Prostate gland (tissue), 2 donors: Measurements from ENCODE around the gene COL9A3. TPM values are rescaled to one million over a fixed set of nuclear protein-coding genes. Genes with fewer than 3 reads are reported as not detected.

Experiments used
- DNase-seq: peaks from one replicate; pipeline ENCODE4 v3.0.0-alpha.2; 2019; ENCODE audit warnings: low spot score
- H3K27ac ChIP-seq, 2 donors: fragments of 200-600 bp; sonication (generic); 2 replicates each; pipeline ENCODE4 v1.5.1; 2017 to 2019
- H3K27me3 ChIP-seq: fragments of 200-600 bp; sonication (generic); replicated peaks from 2 replicates; pipeline ENCODE4 v1.5.1; 2019; ENCODE audit not compliant: insufficient read depth
- H3K36me3 ChIP-seq, 2 donors: fragments of 200-600 bp; sonication (generic); 1 replicate in 1 of 2; 2 replicates in 1 of 2; pipeline versions ENCODE4 v1.5.1 to v1.8.1; 2017 to 2019
- H3K4me1 ChIP-seq: fragments of 200-600 bp; sonication (generic); replicated peaks from 2 replicates; pipeline ENCODE4 v1.5.1; 2019
- H3K4me3 ChIP-seq, 2 donors: fragments of 200-600 bp; sonication (generic); 2 replicates each; pipeline ENCODE4 v1.5.1; 2017 to 2019
- H3K9me3 ChIP-seq: fragments of 200-600 bp; sonication (generic); 2 replicates; pipeline ENCODE4 v1.5.1; 2017
- CTCF ChIP-seq, 4 experiments: fragments of 200-600 bp in 2 of 4; fragments of 450-650 bp in 2 of 4; sonication (generic) in 2 of 4; IDR thresholded peaks; 1 replicate in 3 of 4; 2 replicates in 1 of 4; pipeline ENCODE4 v1.5.1; 2016 to 2019; ENCODE audit warnings: antibody characterized with exemption in 4 of 4, mild to moderate bottlenecking in 2 of 4, moderate library complexity in 2 of 4
- POLR2A ChIP-seq: fragments of 450-650 bp; IDR thresholded peaks from one replicate; pipeline ENCODE4 v1.6.1; 2016; ENCODE audit warnings: antibody characterized with exemption, mild to moderate bottlenecking
- POLR2AphosphoS5 ChIP-seq: sonication (generic); formaldehyde crosslinking; IDR thresholded peaks from one replicate; pipeline ENCODE4 v1.6.1; 2017; ENCODE audit warnings: antibody characterized with exemption
- WGBS: methylation state at CpG from one replicate; pipeline ENCODE4 v1.1.5; 2018; 5-methylcytosine and 5-hydroxymethylcytosine counted together
- intact Hi-C: fragments of 100-400 bp; cut with DNase I; formaldehyde crosslinking; loops from one replicate; pipeline ENCODE4 v1.14.2; 2022
- small RNA-seq, 2 donors: library from RNA; depleted of rRNA; stranded (forward); fragments of <200 nt; gene quantifications; one replicate each; pipeline ENCODE3, GENCODE V24; 2016
- total RNA-seq, 2 donors: library from RNA; depleted of rRNA; stranded (reverse); fragments of >200 nt; gene quantifications; one replicate each; pipeline ENCODE4 v1.1.0, GENCODE V29; 2016

COL9A3 gene
- total RNA-seq, 2 donors from 2014 or later = 5.8 to 6.5 TPM

GRCh38 chr20:62890444-62890843 is 73.6 kb downstream of the COL9A3 start:
- 82% methylated on average over 7 of the region's 7 CpGs for WGBS
- H3K9me3 ChIP-seq = no peaks in the 10 kb centered on the region
- H3K27ac ChIP-seq = no peak overlapping the region
- no peaks in the 10 kb centered on the region for H3K27me3 ChIP-seq
- intact Hi-C loops = no loop called here
- peaks cover 7 to 53% of the 10 kb centered on the region in 2 donors for H3K36me3 ChIP-seq
- TF ChIP-seq POLR2AphosphoS5 = no peak
- no peak for TF ChIP-seq POLR2A
- no peak for TF ChIP-seq CTCF (IDR thresholded peaks at IDR 0.05)
- no peak overlapping the region for H3K4me3 ChIP-seq
- no peak for DNase-seq
- peaks cover 13% of the 10 kb centered on the region for H3K4me1 ChIP-seq

Small RNA genes within 50 kb of the gene (small RNA-seq; reads per million reads assigned to genes)
- 0 reads per million in 2 donors for gene DPH3P1

Other genes with a start within 250 kb of the COL9A3 start
- 10 to 100 TPM in 1 of 2 donors, 1 to 10 TPM in 1; 4.5 to 12.3 TPM for gene SLCO4A1, start 174.5 kb upstream of the COL9A3 start, total RNA-seq
- gene NTSR1, start 108.2 kb upstream of the COL9A3 start, total RNA-seq = under 1 TPM in 1 of 2 donors, not detected in 1; 0.74 TPM
- 10 to 100 TPM in 1 of 2 donors, 1 to 10 TPM in 1; 8.3 to 24.1 TPM for gene MRGBP, start 20.6 kb upstream of the COL9A3 start, total RNA-seq
- gene OGFR, start 12.2 kb upstream of the COL9A3 start, total RNA-seq = 10 to 100 TPM; 60.2 to 76.9 TPM
- gene TCFL5, start 44.8 kb downstream of the COL9A3 start, total RNA-seq = 10 to 100 TPM in 1 of 2 donors, 1 to 10 TPM in 1; 7.1 to 24.8 TPM
- gene DIDO1, start 109.5 kb downstream of the COL9A3 start, total RNA-seq = 10 to 100 TPM; 68.5 to 75.9 TPM
- gene GID8, start 121.1 kb downstream of the COL9A3 start, total RNA-seq = 10 to 100 TPM; 38.7 to 42.7 TPM
- gene SLC17A9, start 135.7 kb downstream of the COL9A3 start, total RNA-seq = 1 to 10 TPM in 1 of 2 donors, under 1 TPM in 1; 0.41 to 3.5 TPM
- 1 to 10 TPM in 1 of 2 donors, not detected in 1; 4.0 TPM for gene BHLHE23, start 189.9 kb downstream of the COL9A3 start, total RNA-seq